HepG2 (cell line): ENCODE results near the gene COX14. TPM values are rescaled to one million over a fixed set of nuclear protein-coding genes. Genes with fewer than 3 reads are reported as not detected.

Experiments used
- ATAC-seq: fragments of 200-7000 bp; cut with Tn5 transposase; 3 replicates; pipeline ENCODE4 v1.9.1; 2020; ENCODE audit warnings: mild to moderate bottlenecking, moderate library complexity
- BruUV-seq: library from RNA; stranded (reverse); fragments of 400-500 nt; replicated peaks from 2 replicates; lab custom pipeline; 2021; lab: Mats Ljungman, UMichigan
- CTCF ChIA-PET: fragments of 300-600 bp; formaldehyde crosslinking; extraction: SDS; loops from one replicate; lab custom pipeline; 2021; ENCODE audit warnings: low total read pairs, inconsistent platforms, low intra/inter-chr PET ratio; lab: Yijun Ruan, JAX
- POLR2A ChIA-PET: fragments of 350-600 bp; sonication (Branson Sonifier 250); formaldehyde crosslinking; loops from one replicate; lab custom pipeline; 2020; ENCODE audit warnings: antibody characterized with exemption, inconsistent platforms; lab: Yijun Ruan, JAX
- DNase-seq: peaks from one replicate; pipeline ENCODE4 v3.0.0-alpha.2; 2015; ENCODE audit warnings: low spot score
- FAIRE-seq: peaks from 3 replicates; lab custom pipeline; 2011; peaks lifted over from hg19 to GRCh38; lab: Jason Lieb, UNC
- H2AFZ ChIP-seq: one replicate; pipeline ENCODE4 v1.6.1; 2011; ENCODE audit warnings: low read length, inconsistent platforms
- H3K27ac ChIP-seq: fragments of 300-600 bp; 3 replicates; pipeline ENCODE4 v1.8.0; 2011; ENCODE audit warnings: mixed run types, mild to moderate bottlenecking, mixed read lengths, low read length, inconsistent platforms; ENCODE audit not compliant: insufficient read depth; ENCODE audit errors: extremely low read length
- H3K27me3 ChIP-seq, 2 experiments: fragments of 200-600 bp in 1 of 2; 2 replicates in 1 of 2; 3 replicates in 1 of 2; pipeline versions ENCODE4 v1.6.0 to v1.8.0; 2011; ENCODE audit warnings: low read length in 2 of 2, mild to moderate bottlenecking in 2 of 2, moderate library complexity in 2 of 2, inconsistent platforms in 1 of 2; ENCODE audit not compliant: insufficient read depth in 2 of 2, control insufficient read depth in 1 of 2
- H3K36me3 ChIP-seq, 2 experiments: fragments of 200-600 bp in 1 of 2; replicated peaks in 1 of 2; 2 replicates in 1 of 2; 3 replicates in 1 of 2; pipeline versions ENCODE4 v1.5.1 to v1.8.0; 2011; ENCODE audit warnings: low read length in 2 of 2, inconsistent platforms in 1 of 2; ENCODE audit not compliant: insufficient read depth in 2 of 2, control insufficient read depth in 1 of 2
- H3K4me1 ChIP-seq: 2 replicates; pipeline ENCODE4 v1.5.1; 2012; ENCODE audit warnings: low read length, inconsistent platforms; ENCODE audit not compliant: insufficient read depth
- H3K4me2 ChIP-seq: 2 replicates; pipeline ENCODE4 v1.6.0; 2011; ENCODE audit warnings: low read depth, low read length, inconsistent platforms
- H3K4me3 ChIP-seq, 3 experiments: fragments of 200-600 bp in 1 of 3; sonication (generic), shearing (Covaris generic) in 1 of 3; replicated peaks in 1 of 3; 2 replicates each; pipeline ENCODE4 v1.5.1; 2011 to 2016; ENCODE audit warnings: low read length in 3 of 3, inconsistent platforms in 2 of 3, low read depth in 2 of 3, mild to moderate bottlenecking in 2 of 3, control low read depth in 1 of 3, mixed read lengths in 1 of 3; ENCODE audit not compliant: insufficient read depth in 1 of 3
- H3K79me2 ChIP-seq: one replicate; pipeline ENCODE4 v1.6.1; 2011; ENCODE audit warnings: low read length, inconsistent platforms; ENCODE audit not compliant: insufficient read depth
- H3K9ac ChIP-seq: 2 replicates; pipeline ENCODE4 v1.6.0; 2011; ENCODE audit warnings: mild to moderate bottlenecking, low read depth, low read length, inconsistent platforms; ENCODE audit not compliant: insufficient read depth
- H3K9me3 ChIP-seq: 2 replicates; pipeline ENCODE4 v1.5.1; 2012; ENCODE audit warnings: mild to moderate bottlenecking, low read length
- H4K20me1 ChIP-seq: 2 replicates; pipeline ENCODE4 v1.6.0; 2011; ENCODE audit warnings: inconsistent platforms, mild to moderate bottlenecking, low read length, moderate library complexity; ENCODE audit not compliant: insufficient read depth
- MAF1 ChIP-seq: sonication (generic); formaldehyde crosslinking; IDR thresholded peaks from 2 replicates; pipeline ENCODE4 v1.5.0; 2020; ENCODE audit warnings: missing genetic modification reagents, borderline replicate concordance
- TBL1XR1 ChIP-seq: fragments of 150-350 bp; IDR thresholded peaks from 2 replicates; pipeline ENCODE4 v1.6.1; 2014; ENCODE audit warnings: borderline replicate concordance, low read length; ENCODE audit not compliant: partially characterized antibody
- TCF7L2 ChIP-seq: IDR thresholded peaks from 2 replicates; pipeline ENCODE4 v1.6.1; 2011; ENCODE audit warnings: mild to moderate bottlenecking, low read depth, low read length, moderate library complexity
- U2AF1 ChIP-seq: fragments of 200-400 bp; formaldehyde crosslinking; optimal IDR thresholded peaks from 2 replicates; pipeline ENCODE3; 2017; ENCODE audit warnings: mild to moderate bottlenecking, low read depth, low read length
- ZNF749 ChIP-seq: sonication (generic); formaldehyde crosslinking; IDR thresholded peaks from 2 replicates; pipeline ENCODE4 v1.8.0; 2022; ENCODE audit warnings: mild to moderate bottlenecking, missing genetic modification reagents, moderate library complexity, borderline replicate concordance
- WGBS: methylation state at CpG from one replicate; pipeline ENCODE4 v1.1.6; 2017; ENCODE audit warnings: low lambda C conversion rate; 5-methylcytosine and 5-hydroxymethylcytosine counted together
- in situ Hi-C: cut with HindIII; loops from 2 replicates; pipeline ENCODE4 v1.10.0; 2017; ENCODE audit warnings: low pct_unique_long_range_greater_than_20kb; ENCODE audit not compliant: extremely low pct_ligation_motif_present
- intact Hi-C: fragments of 100-400 bp; cut with micrococcal nuclease; formaldehyde crosslinking; loops from one replicate; pipeline ENCODE4 v1.10.0; 2022; ENCODE audit not compliant: unreplicated experiment
- polyA plus RNA-seq, 8 experiments: library from polyadenylated mRNA; depleted of rRNA in 3 of 8; stranded (reverse) in 7 of 8; unstranded in 1 of 8; fragments of >200 nt; fragmentation: Illumina TruSeq in 4 of 8; extraction: Trizol in 4 of 8; gene quantifications; 2 replicates each; pipeline versions ENCODE4 v1.2.1 to v1.2.3, GENCODE V29; 2011 to 2016; ENCODE audit warnings: low read depth in 4 of 8, missing spikeins in 1 of 8, mixed read lengths in 1 of 8; ENCODE audit not compliant: insufficient read depth in 1 of 8
- total RNA-seq, 5 experiments: library from RNA; depleted of rRNA; stranded (reverse); fragments of >200 nt; fragmentation: Illumina TruSeq; extraction: Trizol; gene quantifications; 2 replicates each; pipeline ENCODE4 v1.2.3, GENCODE V29; 2016; ENCODE audit warnings: low read depth in 1 of 5
- TF ChIP-seq, protein P1 (sequence below), 2 experiments: fragments of 450-650 bp in 1 of 2; sonication (generic) in 1 of 2; formaldehyde crosslinking; IDR thresholded peaks; 2 replicates each; pipeline versions ENCODE4 v1.5.0 to v1.8.0; 2020 to 2022; ENCODE audit warnings: mild to moderate bottlenecking in 1 of 2, missing genetic modification reagents in 1 of 2
- TF ChIP-seq, protein P2 (sequence below): sonication (generic); formaldehyde crosslinking; IDR thresholded peaks from 2 replicates; pipeline ENCODE4 v1.5.1; 2020; ENCODE audit warnings: mild to moderate bottlenecking, missing genetic modification reagents, borderline replicate concordance

COX14 gene
- total and polyA plus RNA-seq, 2 of the 13 experiments (the other 11 are each of a cell fraction or from before 2014, with no cell fraction given), result 53.0 to 71.6 TPM

DNA sequence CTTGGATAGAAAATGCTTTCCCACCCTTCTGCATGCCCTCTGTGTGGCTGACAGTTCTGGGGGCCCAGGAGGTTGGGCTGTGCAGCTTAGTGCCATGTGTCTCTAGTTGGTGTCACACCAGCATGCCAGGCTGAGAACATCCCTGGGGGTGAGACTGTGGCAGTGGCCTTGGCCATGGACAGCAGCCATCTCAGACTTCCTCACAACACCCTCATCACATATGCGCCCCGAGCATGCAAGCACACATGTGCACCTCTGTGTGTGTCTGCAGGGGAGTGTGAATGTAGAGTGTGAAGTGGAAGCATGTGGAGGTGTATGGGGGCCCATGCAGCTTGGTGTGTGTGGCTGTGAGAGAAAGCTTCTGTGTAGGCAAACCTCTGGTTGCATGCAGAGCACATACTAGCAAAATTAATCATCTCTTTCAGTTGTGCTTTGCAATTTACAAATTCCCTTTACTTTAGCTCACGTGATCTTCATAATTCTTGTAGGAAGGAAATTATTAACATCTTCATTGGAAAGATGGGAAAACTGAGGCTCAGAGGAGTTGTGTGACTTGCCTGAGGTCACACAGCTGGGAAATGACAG lies 46.2 kb upstream of the COX14 start:
- intact Hi-C loops (no loop called here), in situ Hi-C loops (no loop called here)
- BruUV-seq, result no TSS peak
- Histone ChIP-seq H3K27me3 (no peaks in the 10 kb centered on the region; a peak in 2 of 5 replicates), H3K9ac (no peak overlapping the region), H3K9me3 (no peaks in the 10 kb centered on the region), H3K4me1 (peaks cover 5% of the 10 kb centered on the region; the same call in 1 of the 2 replicates), H3K4me3 (no peak overlapping the region), H3K4me2 (no peak overlapping the region), H4K20me1 (no peaks in the 10 kb centered on the region), H3K36me3 (no peaks in the 10 kb centered on the region), H2AFZ (no peak overlapping the region), H3K79me2 (no peaks in the 10 kb centered on the region), H3K27ac (no peak overlapping the region)
- ATAC-seq (no peak), FAIRE-seq (no peak), DNase-seq (no peak)
- TF ChIP-seq TCF7L2 (no peak), MAF1 (no peak), ZNF749 (no peak), TBL1XR1 (no peak), U2AF1 (no peak)
- TF ChIP-seq, protein P1, sequence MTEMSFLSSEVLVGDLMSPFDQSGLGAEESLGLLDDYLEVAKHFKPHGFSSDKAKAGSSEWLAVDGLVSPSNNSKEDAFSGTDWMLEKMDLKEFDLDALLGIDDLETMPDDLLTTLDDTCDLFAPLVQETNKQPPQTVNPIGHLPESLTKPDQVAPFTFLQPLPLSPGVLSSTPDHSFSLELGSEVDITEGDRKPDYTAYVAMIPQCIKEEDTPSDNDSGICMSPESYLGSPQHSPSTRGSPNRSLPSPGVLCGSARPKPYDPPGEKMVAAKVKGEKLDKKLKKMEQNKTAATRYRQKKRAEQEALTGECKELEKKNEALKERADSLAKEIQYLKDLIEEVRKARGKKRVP (CRISPR knock-in tag; IDR thresholded peaks at IDR 0.05), result no peak
- TF ChIP-seq, protein P2, sequence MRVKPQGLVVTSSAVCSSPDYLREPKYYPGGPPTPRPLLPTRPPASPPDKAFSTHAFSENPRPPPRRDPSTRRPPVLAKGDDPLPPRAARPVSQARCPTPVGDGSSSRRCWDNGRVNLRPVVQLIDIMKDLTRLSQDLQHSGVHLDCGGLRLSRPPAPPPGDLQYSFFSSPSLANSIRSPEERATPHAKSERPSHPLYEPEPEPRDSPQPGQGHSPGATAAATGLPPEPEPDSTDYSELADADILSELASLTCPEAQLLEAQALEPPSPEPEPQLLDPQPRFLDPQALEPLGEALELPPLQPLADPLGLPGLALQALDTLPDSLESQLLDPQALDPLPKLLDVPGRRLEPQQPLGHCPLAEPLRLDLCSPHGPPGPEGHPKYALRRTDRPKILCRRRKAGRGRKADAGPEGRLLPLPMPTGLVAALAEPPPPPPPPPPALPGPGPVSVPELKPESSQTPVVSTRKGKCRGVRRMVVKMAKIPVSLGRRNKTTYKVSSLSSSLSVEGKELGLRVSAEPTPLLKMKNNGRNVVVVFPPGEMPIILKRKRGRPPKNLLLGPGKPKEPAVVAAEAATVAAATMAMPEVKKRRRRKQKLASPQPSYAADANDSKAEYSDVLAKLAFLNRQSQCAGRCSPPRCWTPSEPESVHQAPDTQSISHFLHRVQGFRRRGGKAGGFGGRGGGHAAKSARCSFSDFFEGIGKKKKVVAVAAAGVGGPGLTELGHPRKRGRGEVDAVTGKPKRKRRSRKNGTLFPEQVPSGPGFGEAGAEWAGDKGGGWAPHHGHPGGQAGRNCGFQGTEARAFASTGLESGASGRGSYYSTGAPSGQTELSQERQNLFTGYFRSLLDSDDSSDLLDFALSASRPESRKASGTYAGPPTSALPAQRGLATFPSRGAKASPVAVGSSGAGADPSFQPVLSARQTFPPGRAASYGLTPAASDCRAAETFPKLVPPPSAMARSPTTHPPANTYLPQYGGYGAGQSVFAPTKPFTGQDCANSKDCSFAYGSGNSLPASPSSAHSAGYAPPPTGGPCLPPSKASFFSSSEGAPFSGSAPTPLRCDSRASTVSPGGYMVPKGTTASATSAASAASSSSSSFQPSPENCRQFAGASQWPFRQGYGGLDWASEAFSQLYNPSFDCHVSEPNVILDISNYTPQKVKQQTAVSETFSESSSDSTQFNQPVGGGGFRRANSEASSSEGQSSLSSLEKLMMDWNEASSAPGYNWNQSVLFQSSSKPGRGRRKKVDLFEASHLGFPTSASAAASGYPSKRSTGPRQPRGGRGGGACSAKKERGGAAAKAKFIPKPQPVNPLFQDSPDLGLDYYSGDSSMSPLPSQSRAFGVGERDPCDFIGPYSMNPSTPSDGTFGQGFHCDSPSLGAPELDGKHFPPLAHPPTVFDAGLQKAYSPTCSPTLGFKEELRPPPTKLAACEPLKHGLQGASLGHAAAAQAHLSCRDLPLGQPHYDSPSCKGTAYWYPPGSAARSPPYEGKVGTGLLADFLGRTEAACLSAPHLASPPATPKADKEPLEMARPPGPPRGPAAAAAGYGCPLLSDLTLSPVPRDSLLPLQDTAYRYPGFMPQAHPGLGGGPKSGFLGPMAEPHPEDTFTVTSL (CRISPR knock-in tag), result no peak
- POLR2A ChIA-PET, result no interaction called here
- WGBS, result 26% methylated on average over 3 of the region's 3 CpGs
- CTCF ChIA-PET, result no interaction called here
